AG09309 (cell line): ENCODE measurements around the gene ATP1A4.

ENCODE experiments used
- DNase-seq: peaks from one replicate; pipeline ENCODE4 v3.0.0-alpha.2; 2010; ENCODE audit warnings: low read depth
- H3K4me3 ChIP-seq: 2 replicates; pipeline ENCODE4 v1.5.1; 2011; ENCODE audit warnings: mild to moderate bottlenecking, low read depth, low read length, moderate library complexity; ENCODE audit not compliant: control insufficient read depth
- CTCF ChIP-seq: IDR thresholded peaks from 2 replicates; pipeline ENCODE4 v1.5.1; 2011; ENCODE audit warnings: mild to moderate bottlenecking, low read depth, low read length, inconsistent platforms; ENCODE audit not compliant: insufficient read depth, control insufficient read depth; ENCODE audit errors: missing control alignments

The ATP1A4 gene

GRCh38 chr1:160205242-160206035 lies 54.0 kb downstream of the ATP1A4 start, which contains the start of gene PEA15:
TSS of gene PEA15 (plus strand) at chr1:160205384. CDS start at chr1:160211545, 6,161 bp downstream.
- peak within 1 kb of the TSS; percentile 72 for H3K4me3 ChIP-seq
- DNase-seq: no peak
- no peak for TF ChIP-seq CTCF

DNA sequence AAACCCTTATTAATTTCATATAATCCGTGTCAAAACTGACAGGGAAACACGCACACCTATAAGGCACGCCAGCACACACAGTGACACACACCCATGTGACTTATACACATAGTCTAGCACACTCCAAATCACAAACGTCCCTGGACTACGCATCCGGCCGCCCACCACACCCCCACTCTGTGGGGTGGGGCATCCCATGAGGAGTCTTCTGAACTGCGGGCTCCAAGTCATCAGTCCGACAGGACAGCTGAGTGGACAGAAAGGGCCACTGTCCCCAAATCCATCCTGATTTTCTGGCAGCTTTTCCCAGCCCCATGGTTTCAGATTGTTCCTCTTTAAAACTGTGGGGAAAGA lies 54.6 kb downstream of the ATP1A4 start:
- DNase-seq: no peak
- H3K4me3 ChIP-seq: peak overlapping the region; percentile 72
- TF ChIP-seq CTCF: no peak

DNA sequence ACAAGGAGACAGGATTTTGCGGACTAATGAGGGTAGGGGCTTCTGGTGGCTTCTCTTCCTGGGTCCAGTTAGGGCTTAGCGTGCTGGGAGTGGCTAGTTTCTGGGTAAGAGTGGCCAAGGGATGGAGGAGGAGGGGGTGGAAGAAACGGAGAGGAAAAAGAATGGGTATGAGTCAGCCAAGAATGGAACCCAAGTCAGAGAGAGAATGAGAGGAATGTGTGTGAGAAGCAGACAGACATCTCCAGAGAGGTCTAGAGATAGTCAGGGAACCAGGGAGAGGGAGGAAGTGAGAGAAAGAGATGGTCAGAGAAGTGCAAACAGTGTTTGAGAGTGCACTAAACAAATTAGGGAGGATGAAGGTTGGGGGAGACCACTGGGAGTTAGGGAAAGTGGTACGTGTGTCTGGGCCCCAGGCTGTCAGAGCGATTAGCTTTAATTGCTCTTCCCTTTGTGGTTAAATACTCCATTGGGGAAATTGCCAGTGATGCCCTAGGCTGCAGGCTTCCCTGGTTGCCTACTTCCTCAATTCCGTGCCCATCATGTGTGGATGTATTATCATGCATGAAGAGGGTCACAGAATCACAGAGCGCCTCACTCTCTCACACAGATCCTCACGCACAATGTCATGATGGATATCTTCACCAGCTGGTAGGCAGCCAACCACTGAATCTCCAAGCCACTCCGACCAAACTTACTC lies 55.2 kb downstream of the ATP1A4 start:
- TF ChIP-seq CTCF: no peak

GRCh38 chr1:160207118-160207650 lies 55.8 kb downstream of the ATP1A4 start:
- TF ChIP-seq CTCF: no peak
- no peak for DNase-seq
- peak overlapping the region; percentile 72 for H3K4me3 ChIP-seq

More for the DNA sequence above, 55.2 kb downstream of the ATP1A4 start:
- H3K4me3 ChIP-seq: peak overlapping the region; percentile 72
- peak; percentile 67 for DNase-seq

DNA sequence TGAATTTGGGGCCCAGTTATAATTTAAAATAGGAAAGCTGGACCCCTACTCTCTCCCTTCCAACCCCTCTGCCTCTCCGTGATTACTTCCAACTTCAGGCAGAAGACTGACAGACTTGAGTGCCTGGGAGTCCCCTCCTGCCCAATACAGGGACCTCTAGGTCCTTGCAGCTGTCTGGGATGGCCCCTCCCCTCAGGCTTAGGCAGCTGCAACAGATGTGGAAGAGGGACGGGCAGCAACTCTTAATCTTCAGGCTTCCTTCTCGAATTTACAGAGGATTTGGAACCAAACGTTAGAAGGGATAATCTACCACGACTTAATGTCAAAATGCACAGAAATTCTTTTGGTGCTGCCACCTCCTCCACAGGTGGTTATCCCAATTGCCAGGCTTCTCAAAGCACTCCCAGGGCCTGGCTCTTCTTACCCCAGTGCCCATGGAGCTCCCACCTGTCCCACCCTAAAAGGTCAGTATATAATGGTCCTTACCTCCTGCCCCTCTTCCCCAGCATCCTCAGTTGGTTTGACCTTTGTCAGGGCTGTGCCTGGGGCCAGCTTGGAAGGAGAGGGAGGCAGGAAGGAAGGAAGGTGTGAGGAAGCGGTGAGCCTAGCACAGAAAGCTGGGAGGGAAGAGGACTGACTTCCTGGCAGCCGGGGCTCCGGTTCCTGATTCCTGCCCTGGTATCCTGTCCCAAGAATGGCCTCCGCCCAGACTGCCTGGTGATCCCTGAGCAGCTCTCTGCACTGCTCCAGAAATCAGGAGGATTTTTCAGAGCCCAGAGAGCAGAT lies 56.6 kb downstream of the ATP1A4 start:
- no peak for DNase-seq
- no peak overlapping the region for H3K4me3 ChIP-seq
- TF ChIP-seq CTCF: no peak

DNA sequence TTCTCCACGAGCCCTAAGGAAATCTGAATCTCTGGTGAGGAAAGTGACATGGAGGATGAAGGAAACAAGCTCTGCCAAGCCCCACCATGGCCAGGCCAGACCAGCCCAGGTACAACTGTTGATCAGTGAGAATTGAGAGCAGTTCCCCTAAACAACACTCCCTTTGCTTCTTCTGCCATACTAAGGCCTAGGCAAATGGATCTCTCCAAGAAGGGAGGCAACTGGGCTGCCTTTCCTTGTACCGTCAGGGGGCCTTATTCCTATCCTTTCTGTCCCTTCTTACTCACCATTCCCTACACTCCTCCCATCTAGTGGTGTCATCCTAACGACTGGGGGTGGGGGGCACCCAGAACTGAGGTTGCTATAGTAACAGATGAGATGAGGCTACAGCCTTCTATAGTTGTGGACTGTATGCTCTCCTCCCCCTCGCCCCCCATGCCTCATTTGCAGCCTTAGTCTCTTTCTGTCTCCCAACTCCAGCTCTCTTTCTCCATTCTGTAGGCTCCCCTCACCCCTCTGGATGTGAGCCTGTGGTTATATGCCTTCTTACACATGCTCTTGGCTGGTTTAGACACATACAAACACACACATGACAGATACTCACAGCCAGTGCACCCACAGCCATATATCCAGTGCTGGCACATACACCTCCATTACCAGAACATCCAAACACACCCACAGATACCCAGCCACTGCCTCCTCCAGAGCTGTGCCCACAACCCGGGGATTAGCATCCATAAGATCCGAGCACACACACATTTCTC lies 57.3 kb downstream of the ATP1A4 start:
- no peak overlapping the region for H3K4me3 ChIP-seq
- no peak for TF ChIP-seq CTCF
- DNase-seq: no peak
